ENCODE measurements around the gene ZSCAN31.
"Not testable (repeated sequence)": the region's sequence is repeated elsewhere in the genome, so short reads cannot be mapped to it uniquely, and the experiment has no call there.

The ZSCAN31 gene

DNA sequence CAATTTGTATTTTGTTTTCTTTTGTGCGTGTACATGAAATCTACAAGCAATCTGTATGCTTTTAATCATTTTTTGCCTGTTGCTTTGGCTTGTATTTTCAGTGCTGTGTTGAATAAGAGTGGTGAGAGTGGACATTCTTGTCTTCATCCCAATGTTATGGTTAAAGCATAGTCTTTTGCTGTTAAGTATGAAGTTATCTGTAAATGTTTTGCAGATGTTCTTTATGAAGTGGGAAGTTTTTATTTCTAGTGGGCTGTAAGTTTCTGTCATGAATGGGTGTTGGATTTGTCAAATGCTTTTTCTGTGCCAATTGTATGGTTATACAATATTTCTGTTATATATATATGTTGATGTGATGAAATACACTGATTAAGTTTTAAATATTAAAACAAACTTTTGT lies 38.0 kb upstream of the ZSCAN31 start:
- H3K27me3 ChIP-seq (replicated peaks in 2 of 5; ENCODE audit: control insufficient read depth in 4 of 5, insufficient read depth in 5 of 5, low read length in 4 of 5): no peaks in the 10 kb centered on the region
- no peak for DNase-seq
- H3K4me3 ChIP-seq (ENCODE audit: control insufficient read depth in 1 of 7, extremely low read depth in 1 of 7, insufficient read depth in 4 of 7, low read depth in 2 of 7, low read length in 6 of 7): no peak overlapping the region
- ChIA-PET CTCF (no interaction called here), POLR2A (no interaction called here)
- H3K27ac ChIP-seq (ENCODE audit: insufficient read depth in 1 of 2, low read depth in 1 of 2, low read length in 2 of 2, poor library complexity in 1 of 2, severe bottlenecking in 2 of 2): no peak overlapping the region
- WGBS (ENCODE audit: insufficient coverage): 100% methylated on average over 1 of the region's 1 CpG
- peaks cover 0 to 4% (median 0%) of the 10 kb centered on the region in 5 experiments for H3K9me3 ChIP-seq (ENCODE audit: control extremely low read depth in 1 of 5, control insufficient read depth in 4 of 5, insufficient read depth in 2 of 5, low read depth in 1 of 5, low read length in 4 of 5)
- H3K4me1 ChIP-seq (ENCODE audit: control extremely low read depth in 1 of 4, control insufficient read depth in 4 of 4, insufficient read depth in 4 of 4, low read length in 3 of 4): no peaks in the 10 kb centered on the region
- H3K36me3 ChIP-seq (ENCODE audit: control insufficient read depth in 4 of 4, insufficient read depth in 4 of 4, low read length in 3 of 4): peaks cover 5 to 20% (median 7%) of the 10 kb centered on the region in 4 experiments

DNA sequence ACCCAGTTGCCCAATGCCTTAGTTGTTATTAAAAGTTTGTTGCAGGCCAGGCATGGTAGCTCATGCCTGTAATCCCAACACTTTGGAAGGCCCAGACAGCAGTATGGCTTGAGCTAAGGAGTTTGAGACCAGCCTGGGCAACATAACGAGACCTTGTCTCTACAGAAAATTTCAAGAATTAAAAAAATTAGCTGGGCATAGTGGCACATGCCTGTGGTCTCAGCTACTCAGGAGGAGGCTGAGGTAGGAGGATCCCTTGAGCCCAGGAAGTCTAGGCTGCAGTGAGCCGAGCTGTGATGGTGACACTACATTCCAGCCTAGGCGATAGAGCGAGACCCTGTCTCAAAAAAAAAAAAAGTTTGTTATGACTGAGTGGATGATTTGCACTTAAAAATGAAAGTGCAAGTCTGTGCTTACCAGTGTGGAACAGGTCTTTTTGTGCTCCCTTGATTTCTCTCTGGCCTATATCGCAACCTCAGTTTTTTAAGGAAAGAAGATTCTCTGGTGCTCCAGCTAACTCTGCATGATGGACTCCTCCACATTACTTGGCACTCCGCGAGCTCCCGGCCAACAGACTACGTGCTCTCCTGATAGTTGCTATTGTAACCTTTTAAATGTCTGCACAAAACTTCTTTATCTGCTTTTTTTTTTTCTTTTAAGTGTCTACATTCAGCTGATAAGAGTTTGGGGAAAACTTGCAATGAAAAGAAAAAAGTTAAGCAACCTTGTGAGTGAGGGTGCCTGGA lies 35.9 kb upstream of the ZSCAN31 start:
- no peak for DNase-seq
- no peak overlapping the region for H3K4me3 ChIP-seq (ENCODE audit: control insufficient read depth in 1 of 7, extremely low read depth in 1 of 7, insufficient read depth in 4 of 7, low read depth in 2 of 7, low read length in 6 of 7)
- H3K36me3 ChIP-seq (ENCODE audit: control insufficient read depth in 4 of 4, insufficient read depth in 4 of 4, low read length in 3 of 4): peaks cover 3 to 15% (median 5%) of the 10 kb centered on the region in 4 experiments
- H3K9me3 ChIP-seq (ENCODE audit: control extremely low read depth in 1 of 5, control insufficient read depth in 4 of 5, insufficient read depth in 2 of 5, low read depth in 1 of 5, low read length in 4 of 5): no peaks in the 10 kb centered on the region
- WGBS (ENCODE audit: insufficient coverage): 87% methylated on average over 9 of the region's 9 CpGs
- POLR2A ChIA-PET: interaction anchor here (0.6 kb wide), 1 partner anchor 12 kb away, joined by 4 read pairs; no protein-coding TSS in a partner anchor
- no peaks in the 10 kb centered on the region for H3K4me1 ChIP-seq (ENCODE audit: control extremely low read depth in 1 of 4, control insufficient read depth in 4 of 4, insufficient read depth in 4 of 4, low read length in 3 of 4)
- CTCF ChIA-PET: interaction anchor here (1.6 to 2.8 kb wide), 4 partner anchors 10 to 16 kb away, joined by 4 to 9 read pairs (median 8); no protein-coding TSS in a partner anchor
- H3K27me3 ChIP-seq (replicated peaks in 2 of 5; ENCODE audit: control insufficient read depth in 4 of 5, insufficient read depth in 5 of 5, low read length in 4 of 5): no peaks in the 10 kb centered on the region
- no peak overlapping the region for H3K27ac ChIP-seq (ENCODE audit: insufficient read depth in 1 of 2, low read depth in 1 of 2, low read length in 2 of 2, poor library complexity in 1 of 2, severe bottlenecking in 2 of 2)

DNA sequence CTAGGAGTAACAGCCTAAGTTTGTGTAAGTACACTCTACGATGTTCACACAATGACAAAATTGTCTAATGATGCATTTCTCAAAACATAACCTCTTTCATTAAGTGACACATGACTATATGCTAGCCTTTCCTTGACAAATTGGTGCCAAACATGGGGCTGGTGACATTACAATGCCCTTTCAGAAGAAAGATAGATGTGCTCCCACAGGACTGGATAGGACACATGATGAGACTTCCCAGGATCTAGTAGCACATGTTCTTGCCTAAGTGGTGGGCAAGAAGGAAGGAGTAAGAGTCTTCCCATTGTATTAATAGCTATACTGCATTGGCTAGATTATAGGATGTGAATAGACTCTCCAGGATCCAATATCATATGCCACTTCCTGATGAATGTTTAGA lies 35.3 kb upstream of the ZSCAN31 start:
- ChIA-PET POLR2A (no interaction called here), CTCF (interaction anchor here (1.6 to 2.8 kb wide), 4 partner anchors 9 to 16 kb away, joined by 4 to 9 read pairs (median 8); no protein-coding TSS in a partner anchor)
- H3K4me3 ChIP-seq (ENCODE audit: control insufficient read depth in 1 of 7, extremely low read depth in 1 of 7, insufficient read depth in 4 of 7, low read depth in 2 of 7, low read length in 6 of 7): no peak overlapping the region
- H3K27ac ChIP-seq (ENCODE audit: insufficient read depth in 1 of 2, low read depth in 1 of 2, low read length in 2 of 2, poor library complexity in 1 of 2, severe bottlenecking in 2 of 2): no peak overlapping the region
- no CpG with 5 or more reads among the region's 1 CpG for WGBS (ENCODE audit: insufficient coverage)
- peaks cover 3 to 18% (median 10%) of the 10 kb centered on the region in 4 experiments for H3K36me3 ChIP-seq (ENCODE audit: control insufficient read depth in 4 of 4, insufficient read depth in 4 of 4, low read length in 3 of 4)
- no peaks in the 10 kb centered on the region for H3K27me3 ChIP-seq (replicated peaks in 2 of 5; ENCODE audit: control insufficient read depth in 4 of 5, insufficient read depth in 5 of 5, low read length in 4 of 5)
- H3K9me3 ChIP-seq (ENCODE audit: control extremely low read depth in 1 of 5, control insufficient read depth in 4 of 5, insufficient read depth in 2 of 5, low read depth in 1 of 5, low read length in 4 of 5): no peaks in the 10 kb centered on the region
- no peaks in the 10 kb centered on the region for H3K4me1 ChIP-seq (ENCODE audit: control extremely low read depth in 1 of 4, control insufficient read depth in 4 of 4, insufficient read depth in 4 of 4, low read length in 3 of 4)
- no peak for DNase-seq

DNA sequence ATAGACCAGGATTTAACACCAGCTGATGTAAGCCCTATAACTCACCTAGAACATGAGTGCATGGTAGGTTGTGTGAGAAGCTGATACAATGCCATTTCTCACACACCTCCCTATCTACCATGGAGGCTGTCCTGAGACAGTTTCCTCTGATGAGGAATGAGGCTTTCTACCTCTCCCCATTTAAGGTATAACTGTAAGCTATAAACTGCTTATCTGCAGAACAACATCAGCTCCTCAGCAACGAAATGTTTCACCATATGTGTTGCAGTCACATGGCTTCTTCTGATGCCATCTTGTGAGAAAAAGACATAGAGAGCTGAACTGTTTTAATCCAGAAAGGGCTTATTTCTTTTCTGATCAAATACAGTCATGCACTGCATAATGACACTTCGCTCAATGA lies 34.5 kb upstream of the ZSCAN31 start:
- peaks cover 3 to 26% (median 19%) of the 10 kb centered on the region in 4 experiments for H3K36me3 ChIP-seq (ENCODE audit: control insufficient read depth in 4 of 4, insufficient read depth in 4 of 4, low read length in 3 of 4)
- H3K4me3 ChIP-seq (ENCODE audit: control insufficient read depth in 1 of 7, extremely low read depth in 1 of 7, insufficient read depth in 4 of 7, low read depth in 2 of 7, low read length in 6 of 7): no peak overlapping the region
- no peaks in the 10 kb centered on the region for H3K4me1 ChIP-seq (ENCODE audit: control extremely low read depth in 1 of 4, control insufficient read depth in 4 of 4, insufficient read depth in 4 of 4, low read length in 3 of 4)
- H3K27me3 ChIP-seq (replicated peaks in 2 of 5; ENCODE audit: control insufficient read depth in 4 of 5, insufficient read depth in 5 of 5, low read length in 4 of 5): no peaks in the 10 kb centered on the region
- ChIA-PET CTCF (interaction anchor here (0.7 to 2.8 kb wide), 2 partner anchors 12 to 256 kb away, joined by 3 to 9 read pairs; no protein-coding TSS in a partner anchor), POLR2A (no interaction called here)
- H3K9me3 ChIP-seq (ENCODE audit: control extremely low read depth in 1 of 5, control insufficient read depth in 4 of 5, insufficient read depth in 2 of 5, low read depth in 1 of 5, low read length in 4 of 5): no peaks in the 10 kb centered on the region
- no peak for DNase-seq
- WGBS (ENCODE audit: insufficient coverage): 95% methylated on average over 2 of the region's 2 CpGs
- no peak overlapping the region for H3K27ac ChIP-seq (ENCODE audit: insufficient read depth in 1 of 2, low read depth in 1 of 2, low read length in 2 of 2, poor library complexity in 1 of 2, severe bottlenecking in 2 of 2)

DNA sequence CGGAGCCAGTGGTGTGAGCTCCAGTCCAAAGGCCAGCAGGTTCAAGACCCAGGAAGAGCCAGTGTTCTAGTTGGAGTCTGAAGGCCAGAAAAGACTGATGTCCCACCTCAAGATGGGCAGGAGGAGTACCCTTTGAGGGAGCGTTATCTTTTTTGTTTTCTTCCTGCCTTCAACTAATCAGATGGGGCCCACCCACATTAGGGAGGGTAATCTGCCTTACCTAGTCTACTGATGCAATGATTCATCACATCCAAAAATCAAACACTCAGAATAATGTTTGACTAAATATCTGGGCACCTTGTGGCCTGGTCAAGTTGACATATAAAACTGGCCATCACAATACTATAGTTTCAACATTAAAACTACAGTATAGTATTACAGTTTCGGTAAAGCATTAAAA lies 33.5 kb upstream of the ZSCAN31 start:
- ChIA-PET POLR2A (no interaction called here), CTCF (no interaction called here)
- Histone ChIP-seq H3K4me3 (ENCODE audit: control insufficient read depth in 1 of 7, extremely low read depth in 1 of 7, insufficient read depth in 4 of 7, low read depth in 2 of 7, low read length in 6 of 7) (no peak overlapping the region), H3K27ac (ENCODE audit: insufficient read depth in 1 of 2, low read depth in 1 of 2, low read length in 2 of 2, poor library complexity in 1 of 2, severe bottlenecking in 2 of 2) (no peak overlapping the region), H3K4me1 (ENCODE audit: control extremely low read depth in 1 of 4, control insufficient read depth in 4 of 4, insufficient read depth in 4 of 4, low read length in 3 of 4) (no peaks in the 10 kb centered on the region), H3K36me3 (ENCODE audit: control insufficient read depth in 4 of 4, insufficient read depth in 4 of 4, low read length in 3 of 4) (peaks cover 6 to 33% (median 26%) of the 10 kb centered on the region in 4 experiments), H3K9me3 (ENCODE audit: control extremely low read depth in 1 of 5, control insufficient read depth in 4 of 5, insufficient read depth in 2 of 5, low read depth in 1 of 5, low read length in 4 of 5) (no peaks in the 10 kb centered on the region), H3K27me3 (replicated peaks in 2 of 5; ENCODE audit: control insufficient read depth in 4 of 5, insufficient read depth in 5 of 5, low read length in 4 of 5) (no peaks in the 10 kb centered on the region)
- DNase-seq: no peak
- WGBS (ENCODE audit: insufficient coverage): 100% methylated on average over 2 of the region's 3 CpGs

DNA sequence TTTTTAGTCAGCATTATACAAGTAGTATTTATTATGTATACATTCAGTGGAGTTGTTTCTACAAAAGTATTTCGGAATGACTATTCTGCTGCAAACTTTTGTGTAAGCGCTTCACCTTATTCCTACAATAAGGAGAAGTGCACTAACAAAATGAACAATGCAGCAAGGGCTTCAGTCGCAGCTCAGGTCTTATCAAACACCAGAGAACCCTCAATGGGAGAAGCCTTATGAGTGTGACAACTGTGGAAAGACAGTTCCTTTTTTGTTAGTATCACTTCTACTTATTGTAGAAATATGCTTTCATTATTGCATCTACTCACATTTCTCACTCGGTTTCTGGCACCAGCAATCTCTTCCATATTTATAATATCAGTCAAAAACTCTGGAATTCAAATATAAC lies 32.6 kb upstream of the ZSCAN31 start:
- POLR2A ChIA-PET: no interaction called here
- no peak for DNase-seq
- Histone ChIP-seq H3K9me3 (ENCODE audit: control extremely low read depth in 1 of 5, control insufficient read depth in 4 of 5, insufficient read depth in 2 of 5, low read depth in 1 of 5, low read length in 4 of 5) (no peaks in the 10 kb centered on the region), H3K27ac (ENCODE audit: insufficient read depth in 1 of 2, low read depth in 1 of 2, low read length in 2 of 2, poor library complexity in 1 of 2, severe bottlenecking in 2 of 2) (no peak overlapping the region), H3K4me3 (ENCODE audit: control insufficient read depth in 1 of 7, extremely low read depth in 1 of 7, insufficient read depth in 4 of 7, low read depth in 2 of 7, low read length in 6 of 7) (no peak overlapping the region), H3K4me1 (ENCODE audit: control extremely low read depth in 1 of 4, control insufficient read depth in 4 of 4, insufficient read depth in 4 of 4, low read length in 3 of 4) (no peaks in the 10 kb centered on the region), H3K36me3 (ENCODE audit: control insufficient read depth in 4 of 4, insufficient read depth in 4 of 4, low read length in 3 of 4) (peaks cover 9 to 39% (median 36%) of the 10 kb centered on the region in 4 experiments), H3K27me3 (replicated peaks in 2 of 5; ENCODE audit: control insufficient read depth in 4 of 5, insufficient read depth in 5 of 5, low read length in 4 of 5) (no peaks in the 10 kb centered on the region)
- WGBS (ENCODE audit: insufficient coverage): no CpG with 5 or more reads among the region's 4 CpGs
- CTCF ChIA-PET: no interaction called here

DNA sequence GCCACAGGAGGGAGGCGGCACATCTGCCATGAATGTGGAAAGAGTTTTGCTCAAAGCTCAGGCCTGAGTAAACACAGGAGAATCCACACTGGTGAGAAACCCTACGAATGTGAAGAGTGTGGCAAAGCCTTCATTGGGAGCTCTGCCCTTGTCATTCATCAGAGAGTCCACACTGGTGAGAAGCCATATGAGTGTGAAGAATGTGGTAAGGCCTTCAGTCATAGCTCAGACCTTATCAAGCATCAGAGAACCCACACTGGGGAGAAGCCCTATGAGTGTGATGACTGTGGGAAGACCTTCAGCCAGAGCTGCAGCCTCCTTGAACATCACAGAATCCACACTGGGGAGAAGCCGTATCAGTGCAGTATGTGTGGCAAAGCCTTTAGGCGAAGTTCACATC lies 29.6 kb upstream of the ZSCAN31 start:
- H3K27me3 ChIP-seq (replicated peaks in 2 of 5; ENCODE audit: control insufficient read depth in 4 of 5, insufficient read depth in 5 of 5, low read length in 4 of 5); H3K9me3 ChIP-seq (ENCODE audit: control extremely low read depth in 1 of 5, control insufficient read depth in 4 of 5, insufficient read depth in 2 of 5, low read depth in 1 of 5, low read length in 4 of 5); H3K4me3 ChIP-seq (ENCODE audit: control insufficient read depth in 1 of 7, extremely low read depth in 1 of 7, insufficient read depth in 4 of 7, low read depth in 2 of 7, low read length in 6 of 7); H3K4me1 ChIP-seq (ENCODE audit: control extremely low read depth in 1 of 4, control insufficient read depth in 4 of 4, insufficient read depth in 4 of 4, low read length in 3 of 4); DNase-seq; POLR2A ChIA-PET; H3K27ac ChIP-seq (ENCODE audit: insufficient read depth in 1 of 2, low read depth in 1 of 2, low read length in 2 of 2, poor library complexity in 1 of 2, severe bottlenecking in 2 of 2): not testable (repeated sequence)
- peaks cover 9 to 60% (median 51%) of the 10 kb centered on the region in 4 experiments for H3K36me3 ChIP-seq (ENCODE audit: control insufficient read depth in 4 of 4, insufficient read depth in 4 of 4, low read length in 3 of 4)
- CTCF ChIA-PET: interaction anchor here (1.1 to 2.1 kb wide), 2 partner anchors 10 to 17 kb away, joined by 3 to 6 read pairs; no protein-coding TSS in a partner anchor
- WGBS (ENCODE audit: insufficient coverage): 95% methylated on average over 2 of the region's 4 CpGs

Data from common myeloid progenitor, CD34-positive (primary cell).